Left ventricle myocardium inferior (tissue), 1 donor: Measurements from ENCODE around the gene PECR. TPM values are rescaled to one million over a fixed set of nuclear protein-coding genes. Genes with fewer than 3 reads are reported as not detected.

ENCODE experiments used
- DNase-seq: peaks from one replicate; pipeline ENCODE4 v3.0.0-alpha.2; 2020
- H3K27ac ChIP-seq: fragments of 200-600 bp; replicated peaks from 2 replicates; pipeline ENCODE4 v1.8.0; 2021
- H3K27me3 ChIP-seq: fragments of 200-600 bp; 2 replicates; pipeline ENCODE4 v1.8.0; 2021; ENCODE audit warnings: low read depth
- H3K36me3 ChIP-seq: fragments of 200-600 bp; 2 replicates; pipeline ENCODE4 v1.8.0; 2021
- H3K4me1 ChIP-seq: fragments of 200-600 bp; 2 replicates; pipeline ENCODE4 v1.8.0; 2021
- H3K4me3 ChIP-seq: fragments of 200-600 bp; 2 replicates; pipeline ENCODE4 v1.8.0; 2021; ENCODE audit warnings: mild to moderate bottlenecking, moderate library complexity
- H3K9me3 ChIP-seq: fragments of 200-600 bp; replicated peaks from 2 replicates; pipeline ENCODE4 v1.8.0; 2021
- intact Hi-C: fragments of 100-400 bp; cut with micrococcal nuclease; formaldehyde crosslinking; loops from one replicate; pipeline ENCODE4 v1.11.0; 2022
- total RNA-seq: library from RNA; stranded (reverse); fragmentation: NEBNext Ultra II Directional; extraction: Animal tissue kit (Norgen Biotek cat#: 25700); gene quantifications from one replicate; pipeline ENCODE4 v1.2.1, GENCODE V29; 2021
- TF ChIP-seq, protein P1 (sequence below): fragments of 200-600 bp; IDR thresholded peaks from 2 replicates; pipeline ENCODE4 v1.8.0; 2021; ENCODE audit warnings: antibody characterized with exemption, mild to moderate bottlenecking, borderline replicate concordance
- donor health status: DM: no; HTN: yes; CAD: no; lungs with severe emphysema.

Gene PECR
- total RNA-seq, 1 donor from 2014 or later = 4.0 TPM

GRCh38 chr2:216092646-216093045, 11.0 kb upstream of the PECR start:
- H3K27ac ChIP-seq = no peak overlapping the region
- H3K9me3 ChIP-seq = no peaks in the 10 kb centered on the region
- H3K4me3 ChIP-seq = no peak overlapping the region
- H3K4me1 ChIP-seq = no peaks in the 10 kb centered on the region
- TF ChIP-seq, protein P1, sequence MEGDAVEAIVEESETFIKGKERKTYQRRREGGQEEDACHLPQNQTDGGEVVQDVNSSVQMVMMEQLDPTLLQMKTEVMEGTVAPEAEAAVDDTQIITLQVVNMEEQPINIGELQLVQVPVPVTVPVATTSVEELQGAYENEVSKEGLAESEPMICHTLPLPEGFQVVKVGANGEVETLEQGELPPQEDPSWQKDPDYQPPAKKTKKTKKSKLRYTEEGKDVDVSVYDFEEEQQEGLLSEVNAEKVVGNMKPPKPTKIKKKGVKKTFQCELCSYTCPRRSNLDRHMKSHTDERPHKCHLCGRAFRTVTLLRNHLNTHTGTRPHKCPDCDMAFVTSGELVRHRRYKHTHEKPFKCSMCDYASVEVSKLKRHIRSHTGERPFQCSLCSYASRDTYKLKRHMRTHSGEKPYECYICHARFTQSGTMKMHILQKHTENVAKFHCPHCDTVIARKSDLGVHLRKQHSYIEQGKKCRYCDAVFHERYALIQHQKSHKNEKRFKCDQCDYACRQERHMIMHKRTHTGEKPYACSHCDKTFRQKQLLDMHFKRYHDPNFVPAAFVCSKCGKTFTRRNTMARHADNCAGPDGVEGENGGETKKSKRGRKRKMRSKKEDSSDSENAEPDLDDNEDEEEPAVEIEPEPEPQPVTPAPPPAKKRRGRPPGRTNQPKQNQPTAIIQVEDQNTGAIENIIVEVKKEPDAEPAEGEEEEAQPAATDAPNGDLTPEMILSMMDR = no peak
- DNase-seq = no peak
- H3K27me3 ChIP-seq = no peaks in the 10 kb centered on the region
- no peaks in the 10 kb centered on the region for H3K36me3 ChIP-seq
- intact Hi-C loops = no loop called here

- Histone ChIP-seq H3K27me3 (no peaks in the 10 kb centered on the region), H3K4me3 (no peak overlapping the region), H3K9me3 (no peaks in the 10 kb centered on the region), H3K36me3 (no peaks in the 10 kb centered on the region), H3K27ac (no peak overlapping the region), H3K4me1 (no peaks in the 10 kb centered on the region)
- intact Hi-C loops = no loop called here
- TF ChIP-seq, protein P1 = no peak
- no peak for DNase-seq
Observed at GRCh38 chr2:216090369-216090786, 8.8 kb upstream of the PECR start.

- H3K4me3 ChIP-seq = no peak overlapping the region
- H3K4me1 ChIP-seq = peaks cover 12% of the 10 kb centered on the region
- TF ChIP-seq, protein P1 = no peak
- H3K36me3 ChIP-seq = no peaks in the 10 kb centered on the region
- DNase-seq = no peak
- no peaks in the 10 kb centered on the region for H3K27me3 ChIP-seq
- no peak overlapping the region for H3K27ac ChIP-seq
- no peaks in the 10 kb centered on the region for H3K9me3 ChIP-seq
- intact Hi-C loops = no loop called here
Observed at GRCh38 chr2:216086207-216086893, 4.7 kb upstream of the PECR start.

GRCh38 chr2:216084547-216084946, 2.9 kb upstream of the PECR start:
- Histone ChIP-seq H3K27me3 (no peaks in the 10 kb centered on the region), H3K36me3 (no peaks in the 10 kb centered on the region), H3K9me3 (no peaks in the 10 kb centered on the region), H3K4me3 (no peak overlapping the region), H3K4me1 (peaks cover 19% of the 10 kb centered on the region), H3K27ac (no peak overlapping the region)
- intact Hi-C loops = no loop called here
- TF ChIP-seq, protein P1 = no peak
- no peak for DNase-seq

GRCh38 chr2:216083464-216084281, 2.1 kb upstream of the PECR start:
- Histone ChIP-seq H3K4me1 (peaks cover 19% of the 10 kb centered on the region), H3K4me3 (no peak overlapping the region), H3K27ac (no peak overlapping the region), H3K36me3 (no peaks in the 10 kb centered on the region), H3K27me3 (no peaks in the 10 kb centered on the region), H3K9me3 (no peaks in the 10 kb centered on the region)
- no peak for DNase-seq
- TF ChIP-seq, protein P1 = no peak
- intact Hi-C loops = no loop called here
